PC-3 (cell line): ENCODE results near the gene LONP1. TPM values are rescaled to one million over a fixed set of nuclear protein-coding genes. Genes with fewer than 3 reads are reported as not detected.

ENCODE experiments used
- ATAC-seq: fragments of 200-7000 bp; cut with Tn5 transposase; 2 replicates; pipeline ENCODE4 v1.9.1; 2020; ENCODE audit warnings: mild to moderate bottlenecking, moderate library complexity
- BruUV-seq: library from RNA; stranded (reverse); fragments of 400-500 nt; replicated peaks from 2 replicates; lab custom pipeline; 2021; lab: Mats Ljungman, UMichigan
- CTCF ChIA-PET: fragments of 300-600 bp; sonication (Branson Sonifier 250); formaldehyde crosslinking; loops from one replicate; lab custom pipeline; 2022; ENCODE audit warnings: antibody characterized with exemption; lab: Charles Lee
- POLR2A ChIA-PET: fragments of 300-600 bp; sonication (Branson Sonifier 250); formaldehyde crosslinking; loops from one replicate; lab custom pipeline; 2022; ENCODE audit warnings: antibody characterized with exemption; ENCODE audit not compliant: unreplicated experiment; lab: Charles Lee
- DNase-seq: peaks from one replicate; pipeline ENCODE4 v3.0.0-alpha.2; 2015
- H2AFZ ChIP-seq: fragments of 300-600 bp; sonication (generic); 2 replicates; pipeline ENCODE4 v1.6.0; 2016; ENCODE audit warnings: antibody characterized with exemption, low read length
- H3F3A ChIP-seq: fragments of 300-600 bp; sonication (generic); one replicate; pipeline ENCODE4 v1.6.0; 2017; ENCODE audit warnings: antibody characterized with exemption, low read length, control low read depth, mild to moderate bottlenecking; ENCODE audit not compliant: unreplicated experiment
- H3K27ac ChIP-seq: fragments of 300-600 bp; sonication (generic); 2 replicates; pipeline ENCODE4 v1.5.1; 2016; ENCODE audit warnings: mild to moderate bottlenecking, low read length
- H3K27me3 ChIP-seq: fragments of 300-600 bp; sonication (generic); 2 replicates; pipeline ENCODE4 v1.6.1; 2016; ENCODE audit warnings: low read length, mixed read lengths
- H3K36me3 ChIP-seq: fragments of 300-600 bp; sonication (generic); 2 replicates; pipeline ENCODE4 v1.6.1; 2016; ENCODE audit warnings: low read depth, mixed run types, low read length, mixed read lengths
- H3K4me1 ChIP-seq: fragments of 300-600 bp; sonication (generic); 2 replicates; pipeline ENCODE4 v1.5.1; 2016; ENCODE audit warnings: low read length; ENCODE audit not compliant: insufficient read depth
- H3K4me2 ChIP-seq: fragments of 300-600 bp; sonication (generic); 2 replicates; pipeline ENCODE4 v1.6.0; 2016; ENCODE audit warnings: low read length
- H3K4me3 ChIP-seq: fragments of 300-600 bp; sonication (generic); 2 replicates; pipeline ENCODE4 v1.5.1; 2016; ENCODE audit warnings: mild to moderate bottlenecking, low read length, mixed read lengths
- H3K79me2 ChIP-seq: fragments of 300-600 bp; sonication (generic); 2 replicates; pipeline ENCODE4 v1.6.1; 2017; ENCODE audit warnings: low read length, mixed read lengths
- H3K9ac ChIP-seq: fragments of 300-600 bp; sonication (generic); 2 replicates; pipeline ENCODE4 v1.6.0; 2016; ENCODE audit warnings: mild to moderate bottlenecking, low read length
- H3K9me2 ChIP-seq: fragments of 300-600 bp; sonication (generic); replicated peaks from 2 replicates; pipeline ENCODE4 v1.6.1; 2016; ENCODE audit warnings: mixed run types, low read length, mixed read lengths
- H3K9me3 ChIP-seq: fragments of 300-600 bp; sonication (generic); 2 replicates; pipeline ENCODE4 v1.6.1; 2016; ENCODE audit warnings: low read length, mixed read lengths
- H4K20me1 ChIP-seq: fragments of 300-600 bp; sonication (generic); 2 replicates; pipeline ENCODE4 v1.6.1; 2016; ENCODE audit warnings: low read length, mixed read lengths
- CTCF ChIP-seq: fragments of 300-600 bp; sonication (generic); conservative IDR thresholded peaks from 2 replicates; pipeline ENCODE4 v1.5.1; 2017; ENCODE audit warnings: antibody characterized with exemption, low read depth, mild to moderate bottlenecking, low read length
- EZH2 ChIP-seq: fragments of 300-600 bp; sonication (generic); IDR thresholded peaks from one replicate; pipeline ENCODE4 v1.6.1; 2017; ENCODE audit warnings: antibody characterized with exemption, mild to moderate bottlenecking, low read length; ENCODE audit not compliant: unreplicated experiment
- EZH2phosphoT487 ChIP-seq: fragments of 300-600 bp; sonication (generic); IDR thresholded peaks from 2 replicates; pipeline ENCODE4 v1.6.1; 2018; ENCODE audit warnings: mild to moderate bottlenecking, antibody characterized with exemption, low read length, borderline replicate concordance
- intact Hi-C: fragments of 100-400 bp; cut with micrococcal nuclease; formaldehyde crosslinking; loops from 2 replicates; pipeline ENCODE4 v1.9.0; 2023
- total RNA-seq: library from RNA; depleted of rRNA; stranded (reverse); fragments of >200 nt; gene quantifications from 2 replicates; pipeline ENCODE4 v1.2.3, GENCODE V29; 2014

LONP1 gene
- total RNA-seq, 1 experiment from 2014 or later, result 217 TPM

- Histone ChIP-seq H4K20me1 (peaks cover 25% of the 10 kb centered on the region), H3F3A (no peaks in the 10 kb centered on the region), H3K4me3 (peak overlapping the region; percentile 95), H2AFZ (no peak overlapping the region), H3K4me2 (peak overlapping the region; percentile 84), H3K27ac (peak overlapping the region; percentile 93), H3K9me2 (no peaks in the 10 kb centered on the region), H3K9ac (peak overlapping the region; percentile 95), H3K4me1 (peaks cover 18% of the 10 kb centered on the region), H3K79me2 (peaks cover 57% of the 10 kb centered on the region), H3K9me3 (no peaks in the 10 kb centered on the region), H3K27me3 (no peaks in the 10 kb centered on the region), H3K36me3 (peaks cover 15% of the 10 kb centered on the region)
- POLR2A ChIA-PET, result interaction anchor here (0.5 to 0.6 kb wide), 3 partner anchors 32 to 272 kb away, joined by 3 to 5 read pairs (median 3); no protein-coding TSS in a partner anchor
- BruUV-seq, result TSS peak; percentile 99
- ATAC-seq, result peak; percentile 11
- CTCF ChIA-PET, result interaction anchor here (1.2 kb wide), 1 partner anchor 29 kb away, joined by 8 read pairs; the partner anchor contains the start of gene RPL36
- intact Hi-C loops, result no loop called here
- DNase-seq, result peak; percentile 67
- TF ChIP-seq CTCF (no peak), EZH2phosphoT487 (no peak), EZH2 (no peak)
Measured at GRCh38 chr19:5718579-5719273, 1.2 kb downstream of the LONP1 start.

- intact Hi-C loops, result no loop called here
- ChIA-PET POLR2A (no interaction called here), CTCF (interaction anchor here (1.2 kb wide), 1 partner anchor 28 kb away, joined by 8 read pairs; the partner anchor contains the start of gene RPL36)
- peak overlapping the region; percentile 84 for H3K4me2 ChIP-seq
- H3K9ac ChIP-seq, result peak overlapping the region; percentile 95
- peaks cover 25% of the 10 kb centered on the region for H4K20me1 ChIP-seq
- H3K79me2 ChIP-seq, result peaks cover 62% of the 10 kb centered on the region
- TF ChIP-seq EZH2 (no peak), EZH2phosphoT487 (no peak), CTCF (no peak)
- H3K27me3 ChIP-seq, result no peaks in the 10 kb centered on the region
- peaks cover 21% of the 10 kb centered on the region for H3K36me3 ChIP-seq
- H3K9me3 ChIP-seq, result no peaks in the 10 kb centered on the region
- no peak for ATAC-seq
- peaks cover 18% of the 10 kb centered on the region for H3K4me1 ChIP-seq
- no peak overlapping the region for H2AFZ ChIP-seq
- H3K4me3 ChIP-seq, result peak overlapping the region; percentile 95
- no TSS peak for BruUV-seq
- H3F3A ChIP-seq, result no peaks in the 10 kb centered on the region
- peak overlapping the region; percentile 93 for H3K27ac ChIP-seq
- H3K9me2 ChIP-seq, result no peaks in the 10 kb centered on the region
- no peak for DNase-seq
Measured at GRCh38 chr19:5718037-5718578, 1.8 kb downstream of the LONP1 start.
